Left lobe of liver (tissue), 2 donors: Measurements from ENCODE around the gene EFL1. TPM values are rescaled to one million over a fixed set of nuclear protein-coding genes. Genes with fewer than 3 reads are reported as not detected.

ENCODE experiments used
- ATAC-seq: fragments of 200-7000 bp; cut with Tn5 transposase; one replicate; pipeline ENCODE4 v1.9.1; 2020; ENCODE audit warnings: mild to moderate bottlenecking, moderate library complexity
- DNase-seq: peaks from one replicate; pipeline ENCODE4 v3.0.0-alpha.2; 2020; ENCODE audit warnings: low spot score
- total RNA-seq: library from RNA; stranded (reverse); gene quantifications from one replicate; pipeline ENCODE4 v1.2.1, GENCODE V29; 2021
- donor health status: DM: no; HTN: no; CAD: no; lungs with moderate emphysema.
- donor health status: DM: no; HTN: yes; CAD: no.

The EFL1 gene
- total RNA-seq, 1 donor from 2014 or later = 6.7 TPM

DNA sequence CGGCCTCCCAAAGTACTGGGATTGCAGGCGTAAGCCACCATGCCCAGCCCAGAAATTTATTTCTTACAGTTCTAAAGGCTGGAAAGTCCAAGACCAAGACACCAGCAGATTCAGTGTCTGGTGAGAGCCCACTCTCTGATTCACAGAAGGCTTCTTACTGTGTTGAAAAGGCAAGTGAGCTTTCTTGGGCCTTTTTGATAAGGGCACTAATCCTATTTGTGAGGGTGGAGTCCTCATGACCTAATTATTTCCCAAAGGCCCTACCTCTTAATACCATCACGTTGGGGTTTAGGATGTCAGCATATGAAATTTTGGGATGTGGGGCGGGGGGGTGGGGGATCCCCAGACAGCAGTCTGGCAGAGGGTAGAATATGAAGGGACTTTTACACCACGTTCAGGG lies 169.2 kb downstream of the EFL1 start:
- ATAC-seq (no peak), DNase-seq (no peak)

DNA sequence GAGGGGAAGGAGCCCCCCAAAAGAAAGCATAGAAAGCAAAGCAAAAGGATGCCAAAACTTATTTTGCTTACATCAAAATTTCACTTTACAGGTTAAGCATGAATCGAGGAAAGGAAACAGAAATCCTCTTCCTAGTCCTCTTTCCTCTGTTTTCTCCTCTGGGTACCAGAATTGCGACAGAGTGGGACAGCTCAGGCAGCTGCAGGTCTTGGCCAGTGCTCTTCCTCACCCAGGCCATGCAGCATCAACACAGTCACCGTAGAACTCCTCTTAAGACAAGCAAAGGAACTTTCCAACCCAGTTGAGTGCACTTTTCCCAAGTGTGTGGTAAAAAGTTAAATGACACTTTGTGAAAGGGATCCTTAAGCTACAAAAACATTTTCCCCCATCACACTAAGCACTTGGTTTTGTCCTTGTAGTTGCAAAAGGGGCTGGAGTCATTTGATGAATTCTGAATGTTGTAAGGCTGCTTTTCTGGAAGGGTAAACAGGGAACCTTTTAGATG lies 170.8 kb downstream of the EFL1 start:
- DNase-seq (no peak), ATAC-seq (no peak)

DNA sequence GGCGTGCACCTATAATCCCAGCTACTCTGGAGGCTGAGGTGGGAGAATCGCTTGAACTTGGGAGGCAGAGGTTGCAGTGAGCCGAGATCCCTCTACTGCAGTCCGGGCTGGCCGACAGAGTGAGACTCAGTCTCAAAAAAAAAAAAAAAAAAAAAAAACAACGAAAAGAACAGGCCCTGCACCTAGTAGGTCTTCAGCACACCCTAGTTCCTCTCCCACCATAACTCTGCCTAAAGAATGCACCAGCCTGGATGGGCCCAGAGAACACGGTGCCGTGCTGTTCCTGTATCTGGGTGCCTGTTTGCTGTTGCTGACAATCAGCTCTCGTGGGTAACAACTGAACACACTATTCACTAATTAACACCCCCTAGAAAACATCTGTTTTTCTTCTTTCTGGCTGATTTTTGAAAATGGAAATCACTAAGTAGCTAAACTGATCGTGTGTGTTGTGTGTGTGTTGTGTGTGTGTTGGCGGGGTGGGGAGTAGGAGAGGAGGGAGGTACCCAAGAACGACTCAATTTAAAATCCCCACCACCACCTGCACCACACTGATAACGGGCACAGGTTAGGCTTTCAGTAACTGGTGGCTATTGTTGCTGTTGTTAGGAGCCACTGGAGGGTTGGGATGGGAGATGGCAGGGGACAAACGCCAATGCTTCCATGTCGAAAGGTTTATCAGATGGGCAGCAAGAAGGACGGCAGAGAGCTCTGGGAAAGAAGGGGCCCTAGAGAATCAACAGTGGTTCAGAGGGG lies 176.1 kb downstream of the EFL1 start:
- ATAC-seq (no peak), DNase-seq (no peak)

DNA sequence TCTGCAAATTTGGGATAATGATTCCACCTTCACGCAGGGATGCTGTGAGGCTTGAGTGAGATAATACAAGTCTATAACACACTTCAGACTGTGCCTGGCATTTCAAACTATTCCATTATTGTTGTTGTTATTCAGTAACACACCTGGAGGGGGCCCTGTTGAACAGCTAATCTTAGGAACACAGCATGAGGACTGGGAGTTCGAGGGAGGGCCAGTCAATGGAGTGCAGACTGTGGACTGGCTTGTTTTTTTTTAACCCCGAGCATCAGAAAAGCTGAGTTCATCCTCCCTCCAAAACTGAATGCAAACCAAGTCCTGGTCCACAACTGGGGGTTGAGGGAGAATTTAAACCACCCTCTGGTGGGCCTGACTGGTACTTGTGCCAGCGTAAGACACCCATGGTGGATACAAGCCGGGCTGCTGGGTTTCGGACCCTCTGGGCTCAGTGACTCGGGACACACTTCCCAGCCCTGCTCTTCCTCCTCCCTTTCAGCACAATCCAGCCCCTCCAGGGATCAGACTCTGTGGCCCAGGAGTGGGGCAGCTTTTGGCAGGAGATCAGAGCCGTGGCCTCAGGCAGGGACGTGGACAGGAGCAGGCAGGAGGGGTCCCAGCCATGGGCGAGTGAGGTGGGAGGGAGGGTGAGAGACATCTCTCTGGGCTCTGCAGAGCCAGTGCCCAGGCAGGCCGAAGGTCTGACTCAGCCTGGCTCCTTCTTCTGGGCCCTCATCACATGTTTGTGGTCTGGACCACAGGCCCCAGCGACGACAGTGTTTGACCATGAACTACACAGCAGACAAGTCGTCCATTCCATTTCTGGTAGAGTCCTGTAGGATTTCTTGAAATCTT lies 180.4 kb downstream of the EFL1 start:
- ATAC-seq = no peak

DNA sequence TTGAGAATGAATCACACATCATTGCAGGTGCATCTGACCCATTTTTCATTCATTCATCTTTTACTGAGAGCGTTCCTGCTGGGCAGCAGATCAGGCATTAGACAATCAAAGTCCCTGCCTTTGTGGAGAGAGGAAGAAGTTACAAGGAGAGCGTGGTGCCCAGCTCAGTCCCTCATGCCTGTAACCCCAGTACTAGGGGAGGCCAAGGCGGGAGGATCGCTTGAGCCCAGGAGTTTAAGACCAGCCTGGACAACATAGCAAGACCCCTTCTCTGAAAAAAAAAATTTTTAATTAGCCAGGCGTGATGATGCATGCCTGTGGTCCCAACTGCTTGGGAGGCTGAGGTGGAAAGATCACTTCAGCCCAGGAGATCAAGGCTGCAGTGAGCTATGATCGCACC lies 181.8 kb downstream of the EFL1 start:
- ATAC-seq (no peak), DNase-seq (no peak)

More for the DNA sequence above, 180.4 kb downstream of the EFL1 start:
- no peak for DNase-seq

Other genes starting within 250 kb of the EFL1 start
- 0.43 TPM for gene MEX3B, start 216.7 kb downstream of the EFL1 start, total RNA-seq
- 0.58 TPM for gene SAXO2, start 84 bp upstream of the EFL1 start, total RNA-seq
- 0.48 TPM for gene GOLGA6L10, start 86.7 kb upstream of the EFL1 start, total RNA-seq
- gene GOLGA6L9, start 167.1 kb upstream of the EFL1 start, total RNA-seq = 0.88 TPM